CD4-positive, alpha-beta T cell (primary cell): ENCODE results near the gene LPIN2. TPM values are rescaled to one million over a fixed set of nuclear protein-coding genes. Genes with fewer than 3 reads are reported as not detected.

ENCODE experiments used
- ATAC-seq: fragments of 200-7000 bp; cut with Tn5 transposase; one replicate; pipeline ENCODE4 v1.10.0; 2022; ENCODE audit warnings: mild to moderate bottlenecking; ENCODE audit not compliant: poor library complexity
- CTCF ChIA-PET: fragments of 350-600 bp; sonication (Branson Sonifier 250); formaldehyde crosslinking; loops from one replicate; lab custom pipeline; 2021; ENCODE audit warnings: antibody characterized with exemption, inconsistent platforms; lab: Charles Lee
- POLR2A ChIA-PET: fragments of 350-600 bp; sonication (Branson Sonifier 250); formaldehyde crosslinking; loops from one replicate; lab custom pipeline; 2021; ENCODE audit warnings: antibody characterized with exemption, inconsistent platforms; lab: Charles Lee
- DNase-seq, 14 experiments: peaks; one replicate each; pipeline ENCODE4 v3.0.0-alpha.2; 2013 to 2020; ENCODE audit warnings: mixed read lengths in 2 of 14
- H3K27ac ChIP-seq, 2 donors: one replicate each; pipeline versions ENCODE4 v1.5.1 to v1.7.0; 2013; ENCODE audit warnings: low read length in 2 of 2, low read depth in 1 of 2, mild to moderate bottlenecking in 1 of 2
- H3K27me3 ChIP-seq, 2 experiments: 1 replicate in 1 of 2; 2 replicates in 1 of 2; pipeline versions ENCODE4 v1.6.1 to v1.7.0; 2013; ENCODE audit warnings: low read length in 2 of 2, control low read depth in 1 of 2, mild to moderate bottlenecking in 1 of 2, moderate library complexity in 1 of 2; ENCODE audit not compliant: insufficient read depth in 2 of 2, control insufficient read depth in 1 of 2
- H3K36me3 ChIP-seq: one replicate; pipeline ENCODE4 v1.6.1; 2013; ENCODE audit warnings: low read length, control low read depth; ENCODE audit not compliant: insufficient read depth
- H3K4me1 ChIP-seq: one replicate; pipeline ENCODE4 v1.6.1; 2013; ENCODE audit warnings: low read length, control low read depth; ENCODE audit not compliant: insufficient read depth
- H3K4me3 ChIP-seq: one replicate; pipeline ENCODE4 v1.5.1; 2013; ENCODE audit warnings: mild to moderate bottlenecking, low read length, moderate library complexity
- H3K9me3 ChIP-seq, 2 experiments: 1 replicate in 1 of 2; 2 replicates in 1 of 2; pipeline versions ENCODE4 v1.6.1 to v1.7.0; 2013; ENCODE audit warnings: low read length in 2 of 2, mild to moderate bottlenecking in 2 of 2, control low read depth in 1 of 2, moderate library complexity in 1 of 2; ENCODE audit not compliant: control insufficient read depth in 1 of 2, insufficient read depth in 1 of 2
- H3K27ac Mint-ChIP-seq: one replicate; pipeline ENCODE4 v1.8.0; 2020; ENCODE audit warnings: mixed read lengths
- H3K27me3 Mint-ChIP-seq: one replicate; pipeline ENCODE4 v1.8.0; 2021; ENCODE audit warnings: mixed read lengths
- H3K36me3 Mint-ChIP-seq: one replicate; pipeline ENCODE4 v1.8.0; 2021; ENCODE audit warnings: low read depth, mixed read lengths
- H3K4me1 Mint-ChIP-seq: one replicate; pipeline ENCODE4 v1.8.0; 2021; ENCODE audit warnings: low read depth, mixed read lengths
- H3K4me3 Mint-ChIP-seq: one replicate; pipeline ENCODE4 v1.8.0; 2020; ENCODE audit warnings: mild to moderate bottlenecking, mixed read lengths
- H3K9me3 Mint-ChIP-seq: one replicate; pipeline ENCODE4 v1.8.0; 2020; ENCODE audit warnings: mixed read lengths
- intact Hi-C, 2 experiments: fragments of 100-400 bp; cut with DNase I in 1 of 2; cut with micrococcal nuclease in 1 of 2; formaldehyde crosslinking; loops; one replicate each; pipeline versions ENCODE4 v1.15.1 to v1.9.0; 2023 to 2025; cut with DNase I, micrococcal nuclease
- total RNA-seq, 174 experiments: library from RNA in 2 of 174; stranded (reverse) in 2 of 174; gene quantifications; one replicate each; pipeline ENCODE4 v1.2.3 and lab custom pipeline; 2021 to 2026
- TF ChIP-seq, protein P1 (sequence below): fragments of 200-600 bp; IDR thresholded peaks from one replicate; pipeline ENCODE4 v1.8.0; 2022; ENCODE audit warnings: antibody characterized with exemption, mild to moderate bottlenecking

LPIN2 gene
- total RNA-seq, 2 experiments from 2014 or later: 48.7 to 49.0 TPM

DNA sequence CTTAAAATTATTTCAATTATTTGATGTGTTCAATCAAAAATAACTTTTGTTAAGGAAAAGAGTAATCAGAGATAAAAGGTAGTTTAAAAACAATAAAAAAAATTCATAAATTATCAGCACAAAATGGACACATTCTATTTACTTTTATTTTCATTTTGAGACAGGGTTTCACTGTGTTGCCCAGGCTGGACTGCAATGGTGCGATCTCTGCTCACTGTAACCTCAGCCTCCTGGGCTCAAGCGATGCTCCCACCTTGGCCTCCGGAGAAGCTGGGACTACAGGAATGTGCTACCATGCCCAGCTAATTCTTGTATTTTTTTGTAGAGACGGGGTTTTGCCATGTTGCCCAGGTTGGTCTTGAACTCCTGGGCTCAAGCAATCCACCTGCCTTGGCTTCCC is 47.1 kb downstream of the LPIN2 start:
- Histone ChIP-seq H3K27me3 (no peaks in the 10 kb centered on the region), H3K4me1 (peaks cover 88% of the 10 kb centered on the region), H3K27ac (no peak overlapping the region), H3K36me3 (peaks cover 12% of the 10 kb centered on the region), H3K4me3 (no peak overlapping the region), H3K9me3 (no peaks in the 10 kb centered on the region)
- ChIA-PET CTCF (interaction anchor here (2.1 kb wide), 1 partner anchor 280 kb away, joined by 5 read pairs; no protein-coding TSS in a partner anchor), POLR2A (interaction anchor here (1.1 to 10.4 kb wide), 4 partner anchors 13 to 310 kb away, joined by 3 to 169 read pairs (median 6); no protein-coding TSS in a partner anchor)
- Mint-ChIP-seq H3K27me3 (no peaks in the 10 kb centered on the region), H3K4me1 (peaks cover 90% of the 10 kb centered on the region), H3K4me3 (no peak overlapping the region), H3K27ac (peak overlapping the region; percentile 96), H3K9me3 (peaks cover 3% of the 10 kb centered on the region), H3K36me3 (peaks cover 21% of the 10 kb centered on the region)
- DNase-seq: no peak
- TF ChIP-seq, protein P1, sequence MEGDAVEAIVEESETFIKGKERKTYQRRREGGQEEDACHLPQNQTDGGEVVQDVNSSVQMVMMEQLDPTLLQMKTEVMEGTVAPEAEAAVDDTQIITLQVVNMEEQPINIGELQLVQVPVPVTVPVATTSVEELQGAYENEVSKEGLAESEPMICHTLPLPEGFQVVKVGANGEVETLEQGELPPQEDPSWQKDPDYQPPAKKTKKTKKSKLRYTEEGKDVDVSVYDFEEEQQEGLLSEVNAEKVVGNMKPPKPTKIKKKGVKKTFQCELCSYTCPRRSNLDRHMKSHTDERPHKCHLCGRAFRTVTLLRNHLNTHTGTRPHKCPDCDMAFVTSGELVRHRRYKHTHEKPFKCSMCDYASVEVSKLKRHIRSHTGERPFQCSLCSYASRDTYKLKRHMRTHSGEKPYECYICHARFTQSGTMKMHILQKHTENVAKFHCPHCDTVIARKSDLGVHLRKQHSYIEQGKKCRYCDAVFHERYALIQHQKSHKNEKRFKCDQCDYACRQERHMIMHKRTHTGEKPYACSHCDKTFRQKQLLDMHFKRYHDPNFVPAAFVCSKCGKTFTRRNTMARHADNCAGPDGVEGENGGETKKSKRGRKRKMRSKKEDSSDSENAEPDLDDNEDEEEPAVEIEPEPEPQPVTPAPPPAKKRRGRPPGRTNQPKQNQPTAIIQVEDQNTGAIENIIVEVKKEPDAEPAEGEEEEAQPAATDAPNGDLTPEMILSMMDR: no peak
- intact Hi-C loops: loop anchor here (10.0 kb wide), 2 partner anchors 479 to 629 kb away; no protein-coding TSS in a partner anchor
- no peak for ATAC-seq

DNA sequence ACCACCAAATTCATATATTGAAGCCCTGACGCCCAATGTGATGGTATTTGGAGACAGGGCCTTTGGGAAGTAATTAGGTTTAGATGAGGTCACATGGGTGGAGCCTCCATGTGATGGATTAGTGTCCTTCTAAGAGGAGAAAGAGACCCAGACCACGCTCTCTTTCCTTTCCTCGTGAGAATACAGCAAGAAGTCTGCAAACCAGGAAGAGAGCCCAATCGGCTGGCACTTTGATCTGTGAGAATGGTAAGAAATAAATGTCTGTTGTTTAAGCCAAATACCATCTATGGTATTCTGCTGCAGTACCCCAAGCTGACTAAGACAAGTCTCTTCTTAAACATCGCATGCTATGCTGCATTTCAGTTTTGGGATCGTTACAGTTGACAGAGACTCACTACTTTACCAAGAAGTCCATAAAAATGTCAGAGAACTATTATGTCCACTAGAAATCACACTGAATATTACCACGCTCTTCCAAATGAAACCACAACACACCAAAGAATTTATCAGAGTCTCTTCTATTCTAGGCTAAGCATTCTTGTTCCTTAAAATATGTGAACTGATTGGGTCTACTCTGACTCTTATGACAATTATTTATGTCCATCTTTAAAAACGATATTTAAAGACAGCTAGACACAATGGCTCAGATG is 48.5 kb downstream of the LPIN2 start:
- intact Hi-C loops: loop anchor here (5.0 to 10.0 kb wide), 3 partner anchors 48 to 630 kb away; partner anchors contain the start of gene LPIN2 (in 1 of the 2)
- no peak for ATAC-seq
- POLR2A ChIA-PET: interaction anchor here (0.8 to 10.4 kb wide), 5 partner anchors 11 to 19 kb away, joined by 3 to 169 read pairs (median 6); no protein-coding TSS in a partner anchor

More for the DNA sequence above, 48.5 kb downstream of the LPIN2 start:
- Histone ChIP-seq H3K36me3 (peaks cover 12% of the 10 kb centered on the region), H3K4me3 (no peak overlapping the region), H3K27ac (peak overlapping the region; percentile 22 to 58), H3K27me3 (no peaks in the 10 kb centered on the region), H3K4me1 (peaks cover 86% of the 10 kb centered on the region), H3K9me3 (no peaks in the 10 kb centered on the region)
- Mint-ChIP-seq H3K9me3 (peaks cover 3% of the 10 kb centered on the region), H3K36me3 (peaks cover 21% of the 10 kb centered on the region), H3K27me3 (no peaks in the 10 kb centered on the region), H3K4me1 (peaks cover 88% of the 10 kb centered on the region), H3K27ac (peak overlapping the region; percentile 96), H3K4me3 (peak overlapping the region; percentile 63)
- CTCF ChIA-PET: interaction anchor here (0.5 to 2.1 kb wide), 4 partner anchors 13 to 282 kb away, joined by 3 to 5 read pairs (median 3); no protein-coding TSS in a partner anchor
- TF ChIP-seq, protein P1: no peak
- DNase-seq: peak in 4 of 14 experiments; percentile 20 to 64 (median 50)

Other genes starting within 250 kb of the LPIN2 start
- gene EMILIN2, start 166.1 kb downstream of the LPIN2 start, total RNA-seq: 1 to 10 TPM; 3.2 to 3.3 TPM
- gene MYOM1, start 206.8 kb upstream of the LPIN2 start, total RNA-seq: 1 to 10 TPM in 1 of 2 experiments, under 1 TPM in 1; 0.74 to 1.5 TPM
- gene MYL12A, start 234.7 kb upstream of the LPIN2 start, total RNA-seq: 100 to 1,000 TPM; 188 to 190 TPM
- gene MYL12B, start 249.0 kb upstream of the LPIN2 start, total RNA-seq: 100 to 1,000 TPM; 128 to 133 TPM